Esophagus mucosa (tissue), 1 donor: ENCODE measurements around the gene LBX2. TPM values are rescaled to one million over a fixed set of nuclear protein-coding genes. Genes with fewer than 3 reads are reported as not detected.

Experiments used
- ATAC-seq: fragments of 200-7000 bp; cut with Tn5 transposase; one replicate; pipeline ENCODE4 v1.9.1; 2020
- total RNA-seq: library from RNA; stranded (reverse); gene quantifications from one replicate; pipeline ENCODE4 v1.2.4, GENCODE V29; 2023
- donor health status: DM: yes; HTN: yes; CAD: no.

Gene LBX2
- total RNA-seq, 1 donor from 2014 or later, result 0.32 TPM

- no peak for ATAC-seq
These were observed 42.3 kb downstream of the LBX2 start for GRCh38 chr2:74457129-74457548.

- ATAC-seq, result peak; percentile 75
These were observed 44.5 kb downstream of the LBX2 start, which contains the start of gene INO80B for GRCh38 chr2:74454654-74455511. Gene INO80B, plus strand, starts transcription at chr2:74455087. Its CDS starts 30 bp downstream, at chr2:74455117.

DNA sequence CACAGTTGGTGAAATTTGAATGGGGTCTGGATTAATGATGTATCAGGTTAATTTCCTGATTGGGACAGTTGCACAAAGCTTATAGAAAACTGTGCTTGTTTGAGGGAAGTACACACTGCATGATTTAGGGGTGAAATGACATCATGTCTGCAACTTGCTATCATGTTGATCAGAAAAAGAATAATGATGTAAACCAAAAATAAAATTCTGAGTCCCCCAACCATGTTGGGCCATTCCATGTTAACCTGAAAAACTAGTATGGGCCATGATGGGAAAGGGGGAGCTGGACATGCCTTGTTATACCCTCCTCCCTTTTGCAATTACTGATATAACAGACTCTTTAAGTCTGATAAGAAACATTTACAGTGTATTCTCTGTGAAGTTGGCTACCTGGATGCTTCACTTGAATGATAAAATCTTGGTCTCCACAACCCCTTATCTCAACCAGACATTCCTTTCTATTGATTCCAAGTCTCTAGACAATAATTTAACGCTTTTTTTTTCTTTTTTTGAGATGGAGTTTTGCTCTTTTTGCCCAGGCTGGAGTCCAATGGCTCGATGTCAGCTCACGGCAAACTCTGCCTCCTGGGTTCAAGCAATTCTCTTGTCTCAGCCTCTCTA lies 48.7 kb downstream of the LBX2 start:
- no peak for ATAC-seq

GRCh38 chr2:74448771-74449170 lies 50.6 kb downstream of the LBX2 start:
- ATAC-seq, result no peak

Other genes with a start within 250 kb of the LBX2 start
- 0.56 TPM for gene SLC4A5, start 156.2 kb downstream of the LBX2 start, total RNA-seq
- gene DCTN1, start 119.3 kb downstream of the LBX2 start, total RNA-seq, result 86.4 TPM
- gene C2orf81, start 78.0 kb downstream of the LBX2 start, total RNA-seq, result 0.56 TPM
- gene WDR54, start 77.9 kb downstream of the LBX2 start, total RNA-seq, result 4.3 TPM
- 18.3 TPM for gene RTKN, start 57.7 kb downstream of the LBX2 start, total RNA-seq
- 22.6 TPM for gene INO80B, start 44.5 kb downstream of the LBX2 start, total RNA-seq
- 30.6 TPM for gene WBP1, start 41.2 kb downstream of the LBX2 start, total RNA-seq
- 22.6 TPM for gene MOGS, start 34.2 kb downstream of the LBX2 start, total RNA-seq
- gene MRPL53, start 26.9 kb downstream of the LBX2 start, total RNA-seq, result 87.5 TPM
- 4.6 TPM for gene CCDC142, start 16.6 kb downstream of the LBX2 start, total RNA-seq
- gene TTC31, start 16.5 kb downstream of the LBX2 start, total RNA-seq, result 10.5 TPM
- 20.6 TPM for gene PCGF1, start 8.1 kb upstream of the LBX2 start, total RNA-seq
- gene TLX2, start 14.8 kb upstream of the LBX2 start, total RNA-seq, result not detected
- gene DQX1, start 26.6 kb upstream of the LBX2 start, total RNA-seq, result 5.6 TPM
- 74.2 TPM for gene AUP1, start 30.1 kb upstream of the LBX2 start, total RNA-seq
- 17.9 TPM for gene HTRA2, start 30.3 kb upstream of the LBX2 start, total RNA-seq
- gene LOXL3, start 54.3 kb upstream of the LBX2 start, total RNA-seq, result 0.52 TPM
- gene DOK1, start 55.1 kb upstream of the LBX2 start, total RNA-seq, result 0.56 TPM
- 1.6 TPM for gene M1AP, start 148.7 kb upstream of the LBX2 start, total RNA-seq
- 1.4 TPM for gene SEMA4F, start 154.6 kb upstream of the LBX2 start, total RNA-seq